GM21526 (cell line): ENCODE data around the gene SLC34A3.

Experiments
- ATAC-seq: cut with Tn5 transposase; IDR thresholded peaks from one replicate; pipeline ENCODE4 v1.9.1; 2021; ENCODE audit warnings: moderate library complexity; ENCODE audit not compliant: unreplicated experiment, low FRiP score

SLC34A3 gene

DNA sequence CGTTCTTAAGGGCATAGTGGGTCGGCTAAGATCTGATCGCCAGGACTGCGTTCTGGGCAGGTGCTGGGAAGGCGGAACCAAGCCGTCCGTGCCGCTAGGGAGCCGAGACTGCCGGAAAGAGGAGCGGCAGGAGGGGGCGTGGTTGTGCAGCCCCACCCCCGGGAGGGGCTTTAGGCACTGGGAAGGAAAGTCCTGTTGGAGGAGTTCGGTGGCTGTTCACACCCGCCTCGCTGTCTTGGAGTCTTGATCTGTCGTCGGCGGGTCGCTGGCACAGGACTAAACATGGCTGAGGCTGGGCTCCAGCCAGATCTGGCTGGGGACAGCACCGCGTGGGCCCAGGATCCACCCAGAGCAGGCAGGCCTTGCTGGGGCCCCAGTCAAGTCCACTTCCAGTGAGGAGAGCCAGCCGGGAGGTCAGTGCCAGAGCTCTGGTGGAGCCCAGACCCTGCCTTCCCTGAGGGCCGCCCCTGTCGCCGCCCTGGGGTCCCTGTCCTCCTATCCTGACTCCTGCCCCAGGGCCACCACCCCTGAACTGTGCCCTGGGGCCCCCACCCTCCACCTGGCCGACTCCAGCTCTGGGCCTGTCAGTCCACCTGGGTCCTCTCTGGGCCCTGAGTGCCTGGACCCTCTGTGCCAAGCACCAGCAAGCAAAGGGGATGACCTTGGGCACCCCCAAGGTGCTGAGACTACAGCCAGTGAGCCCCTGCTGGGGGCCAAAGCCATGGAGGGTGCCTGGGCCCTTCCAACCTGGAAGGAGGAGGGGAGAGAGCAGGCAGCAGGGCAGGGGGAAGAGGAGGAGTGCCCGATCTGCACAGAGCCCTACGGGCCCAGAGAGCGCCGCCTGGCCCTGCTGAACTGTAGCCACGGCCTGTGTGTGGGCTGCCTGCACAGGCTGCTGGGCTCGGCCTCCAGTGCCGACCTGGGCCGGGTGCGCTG, 13.2 kb upstream of the SLC34A3 start:
- no peak for ATAC-seq

DNA sequence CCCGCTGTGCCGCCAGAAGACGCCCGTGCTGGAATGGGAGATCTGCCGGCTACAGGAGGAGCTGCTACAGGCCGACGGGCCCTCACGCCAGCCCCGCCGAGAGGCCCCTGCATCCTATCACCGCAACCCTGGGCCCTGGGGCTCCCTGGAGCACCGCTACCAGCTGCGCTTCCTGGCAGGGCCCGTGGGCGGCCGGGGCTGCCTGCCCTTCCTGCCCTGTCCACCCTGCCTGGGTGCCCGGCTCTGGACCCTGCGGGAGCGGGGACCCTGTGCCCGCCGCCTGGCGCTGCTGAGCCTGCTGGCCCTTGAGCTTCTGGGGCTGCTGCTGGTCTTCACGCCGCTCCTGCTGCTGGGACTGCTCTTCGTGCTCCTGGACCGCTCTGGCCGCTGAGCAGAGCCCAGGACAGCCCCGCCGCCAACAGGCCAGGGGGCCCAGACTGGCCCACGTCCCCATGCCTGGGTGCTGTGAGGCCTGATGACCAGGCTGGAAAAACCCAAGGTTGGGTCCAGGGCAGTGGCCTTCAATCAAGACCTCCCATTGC, 12.4 kb upstream of the SLC34A3 start:
- ATAC-seq, result no peak

DNA sequence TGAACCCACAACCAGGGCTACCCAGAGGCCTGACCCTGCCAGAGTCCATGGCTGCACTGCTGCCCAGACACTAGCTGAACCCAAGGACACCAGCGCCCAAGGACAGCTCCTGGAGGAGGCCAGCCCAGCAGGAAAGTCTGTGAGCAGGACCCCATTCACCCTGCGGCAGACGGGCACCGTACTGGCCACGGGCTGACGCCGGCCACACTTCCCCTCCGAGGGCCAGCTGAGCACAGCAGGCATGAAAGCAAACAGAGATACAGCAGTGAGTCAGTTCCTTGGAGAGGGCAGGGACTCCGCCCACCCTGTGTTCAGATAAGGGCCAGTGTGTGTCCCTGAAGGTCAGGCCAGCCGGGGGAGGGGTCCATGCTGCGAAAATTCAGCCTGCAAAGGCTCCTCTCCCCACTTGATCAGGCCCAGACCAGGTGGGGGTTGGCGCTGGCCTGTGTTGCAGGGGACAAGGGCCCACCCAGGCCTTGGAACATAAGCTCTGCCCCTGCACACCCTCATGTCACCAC, 11.9 kb upstream of the SLC34A3 start:
- no peak for ATAC-seq

DNA sequence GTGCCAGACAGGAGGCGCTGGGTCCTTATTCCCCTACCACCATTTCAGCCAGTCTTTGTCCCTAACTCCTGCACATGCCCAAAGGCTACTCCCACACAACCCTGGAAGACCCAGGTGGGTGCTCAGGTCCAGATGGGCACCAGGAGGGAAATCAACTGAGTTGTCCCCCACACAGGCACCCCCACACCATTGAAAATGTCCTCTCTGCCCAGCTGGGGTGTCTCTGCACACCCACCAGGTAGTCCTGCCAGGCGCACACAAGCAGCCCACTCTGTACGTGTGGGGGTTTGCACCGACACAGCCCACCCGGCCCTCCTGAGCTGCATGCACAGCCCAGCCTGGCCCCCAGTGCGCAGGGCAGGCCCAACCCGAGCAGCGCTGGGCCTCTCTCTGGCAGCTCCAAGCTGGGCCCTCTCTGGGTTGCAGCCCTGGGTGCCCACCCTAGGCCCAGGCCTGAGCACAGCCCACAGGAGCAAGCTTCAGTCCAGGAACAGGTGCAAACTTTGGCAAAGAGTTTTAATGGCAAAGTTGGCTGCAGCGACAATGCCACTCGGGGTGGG, 10.9 kb upstream of the SLC34A3 start:
- no peak for ATAC-seq

DNA sequence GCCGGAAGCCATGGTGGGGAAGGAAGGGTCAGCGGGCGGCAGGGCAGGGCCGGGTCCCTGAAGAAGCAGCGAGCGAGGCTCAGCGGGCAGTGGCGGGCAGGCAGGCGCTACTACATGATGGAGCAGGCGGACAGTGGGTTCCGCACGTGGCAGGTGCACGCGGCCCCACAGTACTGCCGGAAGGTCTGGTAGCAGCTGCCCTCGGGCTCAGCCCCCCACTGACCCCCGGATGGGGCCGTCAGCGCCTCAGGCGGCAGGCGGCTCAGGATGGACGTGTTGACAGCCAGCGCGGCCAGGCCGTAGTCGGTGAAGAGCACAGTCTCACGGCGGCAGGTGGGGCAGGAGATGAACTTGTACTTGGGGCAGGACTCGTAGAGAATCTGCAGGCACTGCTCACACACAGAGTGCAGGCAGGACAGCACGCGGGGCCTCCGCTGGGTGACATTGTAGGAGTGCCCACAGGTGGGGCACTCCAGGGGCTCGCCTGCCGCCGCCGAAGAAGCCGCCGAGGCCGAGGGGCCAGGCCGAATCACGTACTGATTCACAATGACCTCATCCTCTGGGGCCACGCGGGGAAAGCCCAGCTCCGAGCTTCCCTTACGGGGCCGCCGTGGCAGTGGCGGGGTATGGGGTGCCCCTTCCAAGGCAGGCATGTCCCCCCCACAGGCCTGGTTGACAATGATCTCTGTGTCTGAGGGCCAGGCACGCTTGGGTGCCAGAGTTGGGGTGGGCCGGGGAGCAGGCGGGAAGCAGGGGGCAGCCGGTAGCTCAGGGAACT, 10.2 kb upstream of the SLC34A3 start:
- no peak for ATAC-seq

DNA sequence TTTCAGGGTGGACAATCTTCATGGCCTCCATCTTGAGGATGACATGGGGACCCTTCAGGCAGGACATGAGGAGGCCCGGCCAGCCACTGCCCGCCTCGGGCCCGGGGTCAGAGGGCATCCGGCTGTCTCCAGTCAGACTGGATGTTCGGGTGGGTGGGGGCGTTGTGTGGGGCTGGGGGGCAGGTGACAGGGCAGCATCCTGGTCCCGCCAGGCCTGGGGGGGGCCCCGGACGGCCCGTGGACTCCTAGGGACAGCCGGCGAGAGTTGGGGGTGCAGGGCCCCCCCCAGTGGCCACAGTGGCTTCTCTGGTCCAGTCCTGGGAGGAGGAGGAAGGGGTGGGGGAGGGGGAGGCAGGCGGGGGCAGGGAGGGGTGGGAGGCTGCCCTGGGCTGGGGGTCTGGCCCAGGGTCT, 9.6 kb upstream of the SLC34A3 start:
- no peak for ATAC-seq

DNA sequence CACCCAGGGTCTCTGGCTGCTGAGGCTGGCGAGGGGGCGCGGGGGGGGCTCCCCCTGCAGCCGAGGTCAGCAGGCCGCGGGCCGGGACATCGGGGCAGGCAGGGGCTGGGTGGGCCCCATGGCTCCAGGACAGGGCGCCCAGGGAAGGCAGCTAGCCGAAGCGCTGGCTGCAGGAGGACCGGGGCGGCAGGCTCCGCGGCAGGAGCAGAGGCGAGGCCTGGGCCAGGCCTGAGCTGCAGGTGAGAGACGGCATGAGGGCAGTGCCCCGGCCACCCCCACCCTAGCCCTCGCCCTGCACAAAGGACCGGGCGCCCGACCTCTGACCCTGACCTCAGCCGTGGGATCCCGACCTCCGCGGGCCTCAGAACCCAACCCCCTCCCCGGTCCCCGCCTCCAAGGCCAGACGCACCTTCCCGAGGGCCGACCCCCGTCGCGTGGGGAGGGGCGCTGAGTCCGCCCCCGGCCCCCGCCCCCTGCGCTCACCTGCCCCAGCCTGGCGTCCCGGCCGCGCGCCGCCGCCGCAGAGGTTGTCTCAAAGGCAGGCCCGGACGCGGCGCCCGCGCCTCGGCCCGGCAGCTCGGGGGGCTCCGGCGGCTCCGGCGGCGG, 9.1 kb upstream of the SLC34A3 start:
- no peak for ATAC-seq

DNA sequence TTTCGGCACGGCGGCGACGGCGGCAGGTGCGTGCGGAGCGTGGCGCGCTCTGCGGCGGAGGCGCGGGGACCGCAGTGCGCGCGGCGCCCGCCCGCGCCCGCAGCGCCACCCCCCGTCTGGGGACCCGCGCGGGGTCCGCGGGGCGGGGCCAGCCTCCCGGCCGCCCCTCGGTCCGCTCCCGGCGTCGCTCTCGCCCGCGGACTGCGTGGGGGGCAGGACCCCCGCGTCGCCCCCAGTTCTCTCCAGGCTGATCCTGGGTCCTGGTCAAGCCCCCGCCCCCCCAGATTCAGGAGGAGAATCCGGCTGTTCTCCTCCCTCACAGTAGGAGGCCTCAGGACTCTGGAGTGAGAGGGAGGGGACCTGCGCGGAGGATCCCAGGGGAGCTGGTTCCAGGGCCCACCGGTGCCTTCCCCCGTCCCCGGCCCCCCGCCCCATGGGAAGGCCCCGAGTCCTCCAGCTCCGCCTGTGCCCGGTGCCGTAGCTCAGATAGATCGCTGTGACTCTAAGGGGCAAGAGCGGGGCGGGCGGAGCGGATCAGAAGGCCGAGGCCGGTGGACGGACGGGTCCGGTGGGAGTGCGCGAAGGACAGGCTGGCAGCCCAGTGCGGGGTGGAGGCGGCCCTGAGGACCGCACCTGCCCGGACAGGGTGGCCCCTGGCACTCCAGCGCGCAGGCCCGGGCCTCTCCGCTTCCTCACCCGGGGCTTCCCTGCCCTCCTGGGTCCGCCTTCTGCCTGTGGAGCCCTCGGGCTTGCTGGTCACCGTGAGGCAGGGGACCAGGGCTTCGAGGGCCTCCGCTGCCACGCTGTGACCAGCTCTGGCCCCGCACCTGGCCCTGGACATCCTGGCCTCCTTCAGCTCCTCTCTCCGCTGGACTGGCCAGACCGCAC, 8.3 kb upstream of the SLC34A3 start, which contains the start of gene RNF208:
Gene RNF208 (minus strand): TSS at position 51 of the 888 bp plus-strand sequence. CDS start 1,028 bp downstream, outside the sequence.
- no peak for ATAC-seq

DNA sequence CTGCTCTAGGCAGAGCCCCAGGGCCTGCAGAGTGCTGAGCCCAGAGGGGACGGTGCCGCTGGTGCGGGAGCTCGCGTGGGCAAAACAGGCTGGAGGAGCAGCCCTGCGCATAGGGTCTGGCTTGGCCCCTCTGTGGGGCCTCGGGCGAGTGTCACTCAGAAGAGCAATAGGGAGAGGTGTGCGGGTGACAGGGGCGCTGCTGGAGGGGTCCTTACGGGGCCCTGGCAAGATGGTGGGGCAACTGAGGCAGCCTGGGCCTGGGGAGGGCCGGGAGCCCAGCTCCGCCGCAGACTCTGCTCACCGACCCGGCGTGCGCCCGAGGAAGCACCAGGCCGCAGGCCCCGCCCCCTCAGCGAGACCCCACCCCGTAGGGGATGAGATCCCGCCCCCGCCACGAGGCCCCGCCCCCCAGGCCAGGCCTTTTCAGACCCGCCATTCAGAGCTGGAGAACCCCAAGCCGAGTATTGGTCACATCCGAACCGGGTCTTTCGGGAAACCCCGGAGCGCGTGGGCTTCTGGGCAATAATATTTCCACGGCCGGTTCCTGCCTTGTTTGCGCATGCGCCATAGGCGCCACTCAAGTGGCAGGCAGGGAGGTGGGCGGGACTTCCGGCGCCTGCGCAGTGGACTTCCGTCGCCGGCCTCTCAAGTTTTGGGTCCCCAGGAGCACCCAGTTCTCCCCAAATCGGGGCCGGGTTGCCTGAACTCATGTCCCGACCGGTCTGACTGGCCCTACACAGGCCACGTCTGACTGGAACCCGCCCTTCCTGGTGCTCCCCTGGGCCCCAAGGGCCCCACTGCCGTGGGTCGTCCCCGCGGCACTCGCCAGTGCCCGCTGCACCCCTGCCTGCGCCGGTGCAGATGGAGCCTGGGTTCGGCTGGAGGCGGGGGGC, 7.4 kb upstream of the SLC34A3 start:
- peak; percentile 55 for ATAC-seq

DNA sequence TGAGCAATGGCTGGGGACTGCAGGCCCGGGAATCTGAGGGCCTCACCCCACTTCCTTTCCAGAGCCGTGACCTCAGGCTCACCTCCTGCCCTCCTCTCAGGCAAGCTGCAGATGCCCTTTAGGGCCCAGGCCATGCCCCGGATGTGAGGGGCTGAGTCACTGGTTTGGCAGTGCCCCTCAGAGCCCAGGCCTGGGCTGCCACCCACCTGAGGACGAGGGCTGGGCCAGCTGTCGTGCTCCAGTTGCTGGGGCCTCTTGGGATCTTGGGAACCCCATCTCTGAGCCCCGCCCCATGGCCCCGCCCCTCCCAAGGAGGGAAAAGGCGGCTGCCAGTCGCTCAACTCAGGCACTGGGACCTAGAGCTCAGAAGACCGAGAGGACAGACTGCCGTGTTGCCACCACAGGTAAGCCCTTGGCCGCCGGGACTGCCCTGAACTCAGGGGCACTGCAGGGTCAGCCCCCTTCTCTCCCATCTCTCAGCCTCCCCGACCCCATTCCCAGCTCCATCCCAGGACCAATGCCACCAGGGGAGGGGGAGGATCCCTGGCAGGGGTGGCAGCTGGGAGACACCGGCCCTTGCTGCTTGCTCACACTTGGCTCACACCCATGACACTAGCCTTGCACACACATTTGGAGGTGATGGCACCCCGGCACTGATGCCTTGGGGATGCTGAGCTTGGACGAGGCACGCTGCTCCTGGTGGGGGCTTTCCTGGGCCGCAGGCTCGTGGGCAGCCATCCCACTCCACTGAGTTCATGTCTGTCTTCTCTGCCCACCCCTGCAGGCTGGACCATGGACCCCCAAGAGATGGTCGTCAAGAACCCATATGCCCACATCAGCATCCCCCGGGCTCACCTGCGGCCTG, 5.6 kb upstream of the SLC34A3 start, which contains the start of gene CYSRT1:
Gene CYSRT1 (plus strand): TSS at position 345 of the 865 bp plus-strand sequence. CDS start 448 bp downstream, at position 793.
- ATAC-seq, result no peak

DNA sequence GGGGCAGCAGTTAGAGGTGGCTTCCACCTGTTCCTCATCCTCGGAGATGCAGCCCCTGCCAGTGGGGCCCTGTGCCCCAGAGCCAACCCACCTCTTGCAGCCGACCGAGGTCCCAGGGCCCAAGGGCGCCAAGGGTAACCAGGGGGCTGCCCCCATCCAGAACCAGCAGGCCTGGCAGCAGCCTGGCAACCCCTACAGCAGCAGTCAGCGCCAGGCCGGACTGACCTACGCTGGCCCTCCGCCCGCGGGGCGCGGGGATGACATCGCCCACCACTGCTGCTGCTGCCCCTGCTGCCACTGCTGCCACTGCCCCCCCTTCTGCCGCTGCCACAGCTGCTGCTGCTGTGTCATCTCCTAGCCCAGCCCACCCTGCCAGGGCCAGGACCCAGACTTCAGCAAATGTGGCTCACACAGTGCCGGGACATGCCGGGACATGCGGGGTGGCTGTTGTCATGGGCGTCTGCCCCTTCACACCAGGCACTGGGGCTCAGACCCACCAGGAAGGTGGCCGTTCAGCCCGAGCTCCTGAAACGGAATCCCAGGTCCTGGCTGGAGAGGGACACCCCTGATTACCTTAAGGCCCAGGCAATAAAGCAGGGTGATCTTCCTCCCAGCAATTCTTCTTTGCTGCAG, 4.9 kb upstream of the SLC34A3 start:
- no peak for ATAC-seq

DNA sequence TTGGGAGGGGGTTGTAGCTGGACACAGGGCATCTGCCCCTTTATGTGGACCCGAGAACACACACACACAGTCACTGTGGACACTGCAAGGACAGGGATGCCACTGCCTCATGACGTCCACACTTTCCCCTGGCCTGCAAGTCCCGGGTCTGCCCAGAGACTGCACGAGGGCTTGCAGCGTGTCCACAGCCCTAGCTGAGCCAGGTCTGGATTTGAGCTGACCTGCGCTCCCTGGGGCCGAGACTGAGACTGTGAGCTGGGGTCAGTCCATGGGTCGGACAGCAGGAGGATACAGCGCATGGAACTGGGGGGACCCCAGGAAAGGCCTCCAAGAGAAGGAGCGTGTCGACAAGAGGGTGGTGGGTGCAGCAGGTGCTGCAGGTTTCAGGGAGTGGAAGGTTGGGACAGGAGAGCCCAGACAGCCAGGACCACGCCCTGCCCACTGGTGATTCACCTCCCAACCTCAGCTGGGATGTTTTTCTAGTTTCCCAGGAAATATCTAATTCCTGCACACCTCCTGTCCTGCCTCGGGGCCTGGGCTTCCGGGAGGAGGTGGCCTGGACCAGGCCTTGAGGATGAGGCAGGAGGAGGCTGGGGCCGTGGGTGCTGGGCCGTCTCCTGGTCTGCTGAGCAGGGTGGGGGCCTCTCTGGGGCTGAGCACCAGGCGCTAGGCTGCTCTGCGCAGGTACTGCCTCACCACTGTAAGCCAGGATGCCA, 4.2 kb upstream of the SLC34A3 start:
- no peak for ATAC-seq

DNA sequence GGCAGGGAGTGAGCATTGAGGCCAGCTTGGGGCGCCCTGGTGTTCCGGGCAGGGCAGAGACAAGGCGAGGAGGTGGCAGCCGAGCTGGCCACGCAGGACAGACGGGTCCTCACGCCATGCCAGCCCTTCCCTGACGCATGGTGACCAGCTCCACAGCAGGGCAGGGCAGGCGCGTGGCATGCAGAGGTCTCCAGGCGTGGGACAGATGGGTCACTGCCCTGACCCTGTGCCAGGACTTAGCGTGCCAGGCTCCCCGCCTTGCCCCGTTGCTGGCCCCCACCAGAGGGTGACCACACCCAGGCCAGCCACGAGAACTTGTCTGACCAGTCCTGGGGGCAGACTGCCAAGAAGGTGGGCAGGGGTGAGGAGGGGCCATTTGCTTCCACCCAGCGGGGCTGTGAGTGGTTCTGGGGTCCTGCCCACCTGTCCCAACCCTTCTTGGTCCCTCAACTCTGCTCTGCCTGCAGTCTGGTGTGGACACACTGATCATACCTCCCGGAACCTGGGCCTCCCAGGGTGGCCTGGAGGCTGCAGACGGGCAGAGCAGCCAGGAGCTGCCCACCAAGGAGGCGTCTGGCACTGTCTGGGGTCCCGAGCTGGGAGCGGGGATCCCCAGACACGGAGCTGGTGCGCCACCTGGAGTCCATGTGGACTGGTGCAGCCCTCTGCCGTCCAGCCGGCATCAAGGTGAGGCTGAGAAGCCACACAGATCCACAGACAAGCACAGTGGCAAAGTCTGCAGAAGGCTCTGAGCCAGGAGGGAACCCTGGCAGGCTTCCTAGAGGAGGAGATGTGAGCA, 3.4 kb upstream of the SLC34A3 start, which contains the start of gene RNF224:
Gene RNF224 (plus strand): TSS at position 449 of the 799 bp plus-strand sequence. CDS start 834 bp downstream, outside the sequence.
- no peak for ATAC-seq

DNA sequence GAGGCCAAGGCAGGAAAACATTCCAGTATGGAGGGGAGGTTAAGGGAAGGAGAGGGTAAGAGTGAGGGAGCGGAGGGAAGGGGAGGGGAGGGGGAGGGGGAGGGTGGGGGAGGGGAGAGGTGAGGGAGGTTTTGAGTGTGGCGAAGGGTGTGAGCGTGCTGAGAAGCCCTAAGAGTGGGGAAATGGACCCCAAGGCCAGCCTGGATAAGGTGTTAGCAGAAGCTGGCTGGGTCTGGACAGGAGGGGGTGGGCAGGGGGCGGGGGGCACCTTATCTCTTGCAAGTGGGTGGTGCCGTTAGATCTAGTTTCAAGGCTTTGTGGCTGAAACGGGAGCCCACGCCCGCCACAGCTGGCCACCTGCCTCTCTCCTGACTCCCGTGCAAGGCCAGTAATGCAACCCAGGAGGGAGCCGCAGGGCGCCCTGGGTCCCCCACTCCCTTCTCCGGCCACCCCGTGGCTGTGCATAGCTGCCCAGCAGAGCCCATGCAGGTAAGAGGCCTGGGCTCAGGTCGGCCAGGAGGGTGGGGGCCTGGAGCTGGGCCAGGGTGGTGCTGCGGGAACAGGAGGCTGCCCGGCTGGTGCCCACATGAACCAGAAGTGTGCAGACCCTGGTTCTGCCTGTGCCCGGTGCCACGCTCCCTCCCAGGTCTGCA, 2.7 kb upstream of the SLC34A3 start:
- no peak for ATAC-seq

DNA sequence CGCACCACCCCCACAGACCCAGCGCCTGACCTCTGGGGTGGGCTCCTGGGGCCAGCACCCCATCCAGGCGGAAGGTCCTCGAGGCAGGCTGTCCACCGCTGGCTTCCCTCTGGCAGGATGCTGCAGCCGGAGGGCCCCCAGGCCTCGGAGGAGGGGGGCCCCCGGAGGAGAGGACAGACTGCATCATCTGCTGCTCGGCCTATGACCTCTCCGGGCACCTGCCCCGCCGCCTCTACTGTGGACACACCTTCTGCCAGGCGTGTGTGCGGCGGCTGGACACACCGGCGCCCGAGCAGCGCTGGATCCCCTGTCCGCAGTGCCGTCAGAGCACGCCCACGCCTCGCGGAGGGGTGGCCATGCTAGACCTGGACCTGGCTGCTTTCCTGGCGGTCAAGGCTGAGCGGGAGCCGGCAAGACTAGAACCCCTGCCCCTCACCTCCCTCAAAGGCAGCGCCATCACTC, 2.2 kb upstream of the SLC34A3 start:
- no peak for ATAC-seq
